ENCODE measurements around the gene BPIFB3. TPM values are rescaled to one million over a fixed set of nuclear protein-coding genes. Genes with fewer than 3 reads are reported as not detected.
"Not testable (repeated sequence)": the region's sequence is repeated elsewhere in the genome, so short reads cannot be mapped to it uniquely, and the experiment has no call there.

Gene BPIFB3
- polyA plus RNA-seq, 3 donors = not detected

DNA sequence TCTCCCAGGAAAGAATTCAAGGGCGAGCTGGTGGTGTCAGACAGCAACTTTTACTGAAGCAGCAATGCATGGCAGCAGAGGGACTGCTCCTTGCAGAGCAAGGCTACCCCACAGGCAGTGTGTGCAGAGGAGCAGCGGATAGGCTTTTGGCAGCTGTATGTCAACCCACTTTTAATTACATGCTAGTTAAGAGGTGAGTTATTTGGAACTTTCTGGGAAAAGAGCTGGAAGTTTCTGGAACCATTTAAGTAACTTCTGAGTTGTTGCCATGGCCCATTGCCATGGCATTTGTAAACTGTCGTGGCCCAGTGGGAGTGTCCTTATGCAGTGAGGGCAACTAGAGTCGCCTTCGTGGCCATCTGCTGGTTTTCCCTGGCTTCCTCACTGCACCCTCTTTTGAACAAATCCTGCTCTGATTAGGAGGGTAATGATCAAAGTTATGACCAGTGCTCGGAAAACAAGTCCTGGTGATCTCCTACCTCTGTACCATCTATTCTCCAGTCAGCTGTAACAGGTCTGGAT lies 59.7 kb downstream of the BPIFB3 start:
- H3K79me2 ChIP-seq (ENCODE audit: insufficient read depth, low read length) = no peaks in the 10 kb centered on the region
- TF ChIP-seq, protein P1, sequence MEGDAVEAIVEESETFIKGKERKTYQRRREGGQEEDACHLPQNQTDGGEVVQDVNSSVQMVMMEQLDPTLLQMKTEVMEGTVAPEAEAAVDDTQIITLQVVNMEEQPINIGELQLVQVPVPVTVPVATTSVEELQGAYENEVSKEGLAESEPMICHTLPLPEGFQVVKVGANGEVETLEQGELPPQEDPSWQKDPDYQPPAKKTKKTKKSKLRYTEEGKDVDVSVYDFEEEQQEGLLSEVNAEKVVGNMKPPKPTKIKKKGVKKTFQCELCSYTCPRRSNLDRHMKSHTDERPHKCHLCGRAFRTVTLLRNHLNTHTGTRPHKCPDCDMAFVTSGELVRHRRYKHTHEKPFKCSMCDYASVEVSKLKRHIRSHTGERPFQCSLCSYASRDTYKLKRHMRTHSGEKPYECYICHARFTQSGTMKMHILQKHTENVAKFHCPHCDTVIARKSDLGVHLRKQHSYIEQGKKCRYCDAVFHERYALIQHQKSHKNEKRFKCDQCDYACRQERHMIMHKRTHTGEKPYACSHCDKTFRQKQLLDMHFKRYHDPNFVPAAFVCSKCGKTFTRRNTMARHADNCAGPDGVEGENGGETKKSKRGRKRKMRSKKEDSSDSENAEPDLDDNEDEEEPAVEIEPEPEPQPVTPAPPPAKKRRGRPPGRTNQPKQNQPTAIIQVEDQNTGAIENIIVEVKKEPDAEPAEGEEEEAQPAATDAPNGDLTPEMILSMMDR (IDR thresholded peaks at IDR 0.05) = no peak
- H3K4me3 Mint-ChIP-seq = no peak overlapping the region
- WGBS (ENCODE audit: insufficient coverage) = 100% methylated on average over 2 of the region's 6 CpGs
- no peaks in the 10 kb centered on the region for H3K36me3 ChIP-seq (replicated peaks in 1 of 2; ENCODE audit: control insufficient read depth in 1 of 2, insufficient read depth in 2 of 2, low read length in 2 of 2)
- intact Hi-C loops (cut with micrococcal nuclease) = no loop called here
- H3K27ac ChIP-seq (ENCODE audit: low read depth in 1 of 2, low read length in 2 of 2) = no peak overlapping the region
- no peak overlapping the region for H3K4me3 ChIP-seq (replicated peaks in 1 of 3; ENCODE audit: low read depth in 2 of 3, low read length in 3 of 3)
- no peaks in the 10 kb centered on the region for H3K27me3 ChIP-seq (ENCODE audit: control insufficient read depth in 2 of 2, insufficient read depth in 2 of 2, low read length in 2 of 2)
- no peak overlapping the region for H3K9ac ChIP-seq (ENCODE audit: insufficient read depth, low read length, poor library complexity, severe bottlenecking)
- no peaks in the 10 kb centered on the region for H3K4me1 ChIP-seq (ENCODE audit: control insufficient read depth in 1 of 2, insufficient read depth in 2 of 2, low read length in 2 of 2)
- no peak overlapping the region for H3K4me2 ChIP-seq (replicated peaks; ENCODE audit: extremely low read depth, low read length, poor library complexity, severe bottlenecking)
- H3K27me3 Mint-ChIP-seq (ENCODE audit: low read depth in 3 of 3) = peaks cover 5 to 12% (median 6%) of the 10 kb centered on the region in 3 donors
- no peak for DNase-seq
- no peaks in the 10 kb centered on the region for H3K4me1 Mint-ChIP-seq
- no peak overlapping the region for H3K27ac Mint-ChIP-seq
- H3K9me3 Mint-ChIP-seq = peaks cover 0 to 8% (median 3%) of the 10 kb centered on the region in 7 donors
- H3K36me3 Mint-ChIP-seq = no peaks in the 10 kb centered on the region
- H2AFZ ChIP-seq (ENCODE audit: insufficient read depth, low read depth, low read length, poor library complexity, severe bottlenecking) = no peak overlapping the region
- no peaks in the 10 kb centered on the region for H3K9me3 ChIP-seq (replicated peaks in 1 of 2; ENCODE audit: control insufficient read depth in 1 of 2, insufficient read depth in 1 of 2, low read length in 2 of 2)
- H4K20me1 ChIP-seq (ENCODE audit: insufficient read depth, low read length) = no peaks in the 10 kb centered on the region

DNA sequence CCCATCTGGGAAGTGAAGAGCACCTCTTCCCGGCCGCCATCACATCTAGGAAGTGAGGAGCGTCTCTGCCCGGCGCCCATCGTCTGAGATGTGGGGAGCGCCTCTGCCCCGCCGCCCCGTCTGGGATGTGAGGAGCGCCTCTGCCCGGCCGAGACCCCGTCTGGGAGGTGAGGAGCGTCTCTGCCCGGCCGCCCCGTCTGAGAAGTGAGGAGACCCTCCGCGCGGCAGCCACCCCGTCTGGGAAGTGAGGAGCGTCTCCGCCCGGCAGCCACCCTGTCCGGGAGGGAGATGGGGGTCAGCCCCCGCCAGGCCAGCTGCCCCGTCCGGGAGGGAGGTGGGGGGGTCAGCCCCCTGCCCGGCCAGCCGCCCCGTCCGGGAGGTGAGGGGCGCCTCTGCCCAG lies 61.8 kb downstream of the BPIFB3 start:
- H3K36me3 Mint-ChIP-seq; H3K4me1 Mint-ChIP-seq; H3K36me3 ChIP-seq (replicated peaks in 1 of 2; ENCODE audit: control insufficient read depth in 1 of 2, insufficient read depth in 2 of 2, low read length in 2 of 2); H3K4me1 ChIP-seq (ENCODE audit: control insufficient read depth in 1 of 2, insufficient read depth in 2 of 2, low read length in 2 of 2); H3K79me2 ChIP-seq (ENCODE audit: insufficient read depth, low read length); H3K9me3 ChIP-seq (replicated peaks in 1 of 2; ENCODE audit: control insufficient read depth in 1 of 2, insufficient read depth in 1 of 2, low read length in 2 of 2); H4K20me1 ChIP-seq (ENCODE audit: insufficient read depth, low read length); intact Hi-C loops (cut with micrococcal nuclease); H3K4me3 ChIP-seq (replicated peaks in 1 of 3; ENCODE audit: low read depth in 2 of 3, low read length in 3 of 3); H3K27ac Mint-ChIP-seq; H3K4me2 ChIP-seq (replicated peaks; ENCODE audit: extremely low read depth, low read length, poor library complexity, severe bottlenecking); H3K4me3 Mint-ChIP-seq; DNase-seq; H3K27me3 ChIP-seq (ENCODE audit: control insufficient read depth in 2 of 2, insufficient read depth in 2 of 2, low read length in 2 of 2); H3K9ac ChIP-seq (ENCODE audit: insufficient read depth, low read length, poor library complexity, severe bottlenecking); H2AFZ ChIP-seq (ENCODE audit: insufficient read depth, low read depth, low read length, poor library complexity, severe bottlenecking); H3K27ac ChIP-seq (ENCODE audit: low read depth in 1 of 2, low read length in 2 of 2): not testable (repeated sequence)
- peaks cover 0 to 13% (median 3%) of the 10 kb centered on the region in 7 donors for H3K9me3 Mint-ChIP-seq
- H3K27me3 Mint-ChIP-seq (ENCODE audit: low read depth in 3 of 3) = peaks cover 5 to 15% (median 6%) of the 10 kb centered on the region in 3 donors
- WGBS (ENCODE audit: insufficient coverage) = 94% methylated on average over 11 of the region's 34 CpGs

Measured in CD14-positive monocyte (primary cell).